IMR-90 (cell line): ENCODE data around the gene CLPX. TPM values are rescaled to one million over a fixed set of nuclear protein-coding genes. Genes with fewer than 3 reads are reported as not detected.

Source experiments
- ATAC-seq: fragments of 200-7000 bp; cut with Tn5 transposase; 2 replicates; pipeline ENCODE4 v1.9.1; 2020; ENCODE audit warnings: low read depth, mild to moderate bottlenecking, moderate library complexity
- BruUV-seq: library from RNA; stranded (reverse); fragments of 400-500 nt; replicated peaks from 2 replicates; lab custom pipeline; 2021; lab: Mats Ljungman, UMichigan
- CTCF ChIA-PET: fragments of 300-600 bp; formaldehyde crosslinking; extraction: SDS; loops from one replicate; lab custom pipeline; 2021; ENCODE audit warnings: antibody characterized with exemption; lab: Yijun Ruan, JAX
- POLR2A ChIA-PET: fragments of 300-600 bp; sonication (Branson Sonifier 250); formaldehyde crosslinking; loops from one replicate; lab custom pipeline; 2022; ENCODE audit warnings: antibody characterized with exemption; ENCODE audit not compliant: unreplicated experiment; lab: Charles Lee
- DNase-seq: peaks from one replicate; pipeline ENCODE4 v3.0.0; 2013
- H2AFZ ChIP-seq: replicated peaks from 2 replicates; pipeline ENCODE3; 2013; ENCODE audit warnings: low read length, mild to moderate bottlenecking; ENCODE audit not compliant: poor library complexity
- H2AK5ac ChIP-seq: 2 replicates; pipeline ENCODE4 v1.6.1; 2013; ENCODE audit warnings: low read depth, low read length, inconsistent platforms
- H2AK9ac ChIP-seq: replicated peaks from 2 replicates; pipeline ENCODE3; 2013; ENCODE audit warnings: mild to moderate bottlenecking, low read depth, low read length, moderate library complexity; ENCODE audit not compliant: poor library complexity
- H2BK120ac ChIP-seq: 2 replicates; pipeline ENCODE4 v1.6.1; 2013; ENCODE audit warnings: low read depth, low read length, inconsistent platforms
- H2BK15ac ChIP-seq: 3 replicates; pipeline ENCODE4 v1.6.1; 2013; ENCODE audit warnings: low read depth, low read length, inconsistent platforms
- H2BK20ac ChIP-seq: 2 replicates; pipeline ENCODE4 v1.6.1; 2013; ENCODE audit warnings: low read depth, mild to moderate bottlenecking, inconsistent platforms, low read length, moderate library complexity
- H2BK5ac ChIP-seq: 2 replicates; pipeline ENCODE4 v1.6.1; 2013; ENCODE audit warnings: mild to moderate bottlenecking, low read depth, low read length, inconsistent platforms; ENCODE audit not compliant: poor library complexity, severe bottlenecking
- H3K14ac ChIP-seq: replicated peaks from 2 replicates; pipeline ENCODE4 v1.6.1; 2013; ENCODE audit warnings: low read depth, low read length, inconsistent platforms
- H3K18ac ChIP-seq: 2 replicates; pipeline ENCODE4 v1.6.1; 2013; ENCODE audit warnings: low read depth, low read length, control low read depth
- H3K23ac ChIP-seq: 2 replicates; pipeline ENCODE4 v1.6.1; 2013; ENCODE audit warnings: low read depth, low read length, inconsistent platforms
- H3K27ac ChIP-seq: 2 replicates; pipeline ENCODE4 v1.5.1; 2013; ENCODE audit warnings: mild to moderate bottlenecking, control low read depth, low read length; ENCODE audit not compliant: insufficient read depth
- H3K27me3 ChIP-seq: 2 replicates; pipeline ENCODE4 v1.6.1; 2013; ENCODE audit warnings: low read length; ENCODE audit not compliant: control insufficient read depth, insufficient read depth
- H3K36me3 ChIP-seq: 2 replicates; pipeline ENCODE4 v1.6.1; 2013; ENCODE audit warnings: low read length, mixed read lengths; ENCODE audit not compliant: control insufficient read depth, insufficient read depth
- H3K4ac ChIP-seq: 2 replicates; pipeline ENCODE4 v1.6.1; 2013; ENCODE audit warnings: low read depth, low read length, inconsistent platforms
- H3K4me1 ChIP-seq: 2 replicates; pipeline ENCODE4 v1.6.1; 2013; ENCODE audit warnings: low read length, mixed read lengths; ENCODE audit not compliant: control insufficient read depth, insufficient read depth
- H3K4me2 ChIP-seq: 2 replicates; pipeline ENCODE4 v1.6.1; 2013; ENCODE audit warnings: low read depth, mild to moderate bottlenecking, control low read depth, low read length, moderate library complexity
- H3K4me3 ChIP-seq: 2 replicates; pipeline ENCODE4 v1.5.1; 2013; ENCODE audit warnings: low read depth, mild to moderate bottlenecking, control low read depth, low read length, moderate library complexity; ENCODE audit not compliant: insufficient read depth
- H3K56ac ChIP-seq: 2 replicates; pipeline ENCODE4 v1.6.1; 2013; ENCODE audit warnings: low read length, inconsistent platforms; ENCODE audit not compliant: insufficient read depth; ENCODE audit errors: extremely low read depth
- H3K79me1 ChIP-seq, 2 experiments: 2 replicates each; pipeline ENCODE4 v1.6.1; 2013; ENCODE audit warnings: low read length in 2 of 2, inconsistent platforms in 1 of 2, low read depth in 1 of 2
- H3K9ac ChIP-seq: 2 replicates; pipeline ENCODE4 v1.6.1; 2013; ENCODE audit warnings: low read depth, low read length, control low read depth
- H3K9me1 ChIP-seq: 2 replicates; pipeline ENCODE4 v1.6.1; 2013; ENCODE audit warnings: low read length, inconsistent platforms; ENCODE audit not compliant: insufficient read depth
- H3K9me3 ChIP-seq: 2 replicates; pipeline ENCODE4 v1.6.1; 2013; ENCODE audit warnings: low read length; ENCODE audit not compliant: control insufficient read depth, insufficient read depth
- H4K20me1 ChIP-seq: 2 replicates; pipeline ENCODE4 v1.6.1; 2013; ENCODE audit warnings: low read length, inconsistent platforms; ENCODE audit not compliant: insufficient read depth
- H4K5ac ChIP-seq: 2 replicates; pipeline ENCODE4 v1.6.1; 2013; ENCODE audit warnings: mild to moderate bottlenecking, low read depth, low read length, control low read depth
- H4K8ac ChIP-seq, 2 experiments: 2 replicates each; pipeline ENCODE4 v1.6.1; 2013; ENCODE audit warnings: low read depth in 2 of 2, low read length in 2 of 2, control low read depth in 1 of 2, inconsistent platforms in 1 of 2
- H4K91ac ChIP-seq: 2 replicates; pipeline ENCODE4 v1.6.1; 2013; ENCODE audit warnings: low read depth, low read length, inconsistent platforms; ENCODE audit not compliant: insufficient read depth
- BHLHE40 ChIP-seq: fragments of 150-350 bp; IDR thresholded peaks from 2 replicates; pipeline ENCODE4 v1.6.1; 2016; ENCODE audit warnings: mild to moderate bottlenecking, low read depth, low read length
- CEBPB ChIP-seq: IDR thresholded peaks from 2 replicates; pipeline ENCODE4 v1.6.1; 2012; ENCODE audit warnings: low read depth, low read length, improper control_type of control experiment
- CHD1 ChIP-seq: IDR thresholded peaks from 2 replicates; pipeline ENCODE4 v1.6.1; 2012; ENCODE audit warnings: low read depth, low read length, improper control_type of control experiment
- CTCF ChIP-seq: conservative IDR thresholded peaks from 2 replicates; pipeline ENCODE4 v1.5.1; 2012; ENCODE audit warnings: mild to moderate bottlenecking, low read depth, low read length, improper control_type of control experiment
- ELK1 ChIP-seq: fragments of 150-350 bp; IDR thresholded peaks from 2 replicates; pipeline ENCODE4 v1.6.1; 2016; ENCODE audit warnings: low read depth, mild to moderate bottlenecking, low read length, moderate library complexity, borderline replicate concordance
- FOS ChIP-seq: fragments of 150-350 bp; IDR thresholded peaks from 2 replicates; pipeline ENCODE4 v1.6.1; 2016; ENCODE audit warnings: low read depth, low read length
- MAFK ChIP-seq: IDR thresholded peaks from 2 replicates; pipeline ENCODE4 v1.6.1; 2012; ENCODE audit warnings: low read depth, low read length, improper control_type of control experiment
- MAZ ChIP-seq: IDR thresholded peaks from 2 replicates; pipeline ENCODE4 v1.6.1; 2012; ENCODE audit warnings: low read depth, mild to moderate bottlenecking, low read length, improper control_type of control experiment, moderate library complexity, borderline replicate concordance
- MXI1 ChIP-seq: IDR thresholded peaks from 2 replicates; pipeline ENCODE4 v1.6.1; 2012; ENCODE audit warnings: low read depth, mild to moderate bottlenecking, low read length, moderate library complexity, borderline replicate concordance
- NFE2L2 ChIP-seq: fragments of 150-350 bp; IDR thresholded peaks from 2 replicates; pipeline ENCODE4 v1.6.1; 2016; ENCODE audit warnings: low read depth, mild to moderate bottlenecking, low read length
- POLR2A ChIP-seq: IDR thresholded peaks from 2 replicates; pipeline ENCODE4 v1.6.1; 2012; ENCODE audit warnings: mild to moderate bottlenecking, low read depth, low read length
- RAD21 ChIP-seq: IDR thresholded peaks from 2 replicates; pipeline ENCODE4 v1.6.1; 2012; ENCODE audit warnings: low read length, improper control_type of control experiment
- RCOR1 ChIP-seq: IDR thresholded peaks from 2 replicates; pipeline ENCODE4 v1.6.1; 2012; ENCODE audit warnings: mild to moderate bottlenecking, low read length, improper control_type of control experiment; ENCODE audit not compliant: insufficient replicate concordance
- RFX5 ChIP-seq: IDR thresholded peaks from 2 replicates; pipeline ENCODE4 v1.8.0; 2012; ENCODE audit warnings: low read depth, mild to moderate bottlenecking, low read length, moderate library complexity
- SMC3 ChIP-seq: fragments of 150-350 bp; IDR thresholded peaks from 2 replicates; pipeline ENCODE4 v1.6.1; 2016; ENCODE audit warnings: low read depth, mild to moderate bottlenecking, antibody characterized with exemption, low read length, moderate library complexity
- USF2 ChIP-seq: fragments of 150-350 bp; IDR thresholded peaks from 2 replicates; pipeline ENCODE4 v1.6.1; 2017; ENCODE audit warnings: mild to moderate bottlenecking, antibody characterized with exemption, low read length, low read depth
- WGBS, 2 experiments: methylation state at CpG; one replicate each; pipeline versions ENCODE4 v1.1.5 to v1.1.7; 2013; ENCODE audit warnings: missing lambda C conversion rate in 2 of 2; ENCODE audit not compliant: insufficient read length in 1 of 2; ENCODE audit errors: extremely low coverage in 2 of 2; 5-methylcytosine and 5-hydroxymethylcytosine counted together
- dilution Hi-C: fragments of 300-500 bp; cut with HindIII; formaldehyde crosslinking; loops from one replicate; pipeline ENCODE4 v1.14.3; 2018; ENCODE audit warnings: low sequenced_read_pairs; ENCODE audit not compliant: unreplicated experiment
- in situ Hi-C: fragments of 300-500 bp; cut with MboI; formaldehyde crosslinking; loops from 3 replicates; pipeline ENCODE4 v1.14.3; 2019; ENCODE audit warnings: low sequenced_read_pairs, inconsistent platforms, mixed read lengths
- intact Hi-C: fragments of 100-400 bp; cut with micrococcal nuclease; formaldehyde crosslinking; loops from 2 replicates; pipeline ENCODE4 v1.10.0; 2022
- polyA plus RNA-seq, 3 experiments: library from polyadenylated mRNA; depleted of rRNA; stranded (reverse); fragments of >200 nt; gene quantifications; 2 replicates each; pipeline ENCODE4 v1.2.3, GENCODE V29; 2012; ENCODE audit warnings: low replicate concordance in 1 of 3
- total RNA-seq: library from RNA; depleted of rRNA; stranded (reverse); fragments of >200 nt; gene quantifications from 2 replicates; pipeline ENCODE4 v1.2.3, GENCODE V29; 2012

The CLPX gene
- total and polyA plus RNA-seq, 2 of the 4 experiments (the other 2 are of a cell fraction): 25.8 to 26.9 TPM

GRCh38 chr15:65192016-65192415 is 6.9 kb upstream of the CLPX start:
- H3K4me1 ChIP-seq: no peaks in the 10 kb centered on the region
- H2BK20ac ChIP-seq: no peak overlapping the region
- H2BK15ac ChIP-seq: no peak overlapping the region
- ChIA-PET POLR2A (no interaction called here), CTCF (interaction anchor here (0.6 kb wide), 1 partner anchor 24 kb away, joined by 3 read pairs; no protein-coding TSS in a partner anchor)
- H3K36me3 ChIP-seq: no peaks in the 10 kb centered on the region
- H3K27ac ChIP-seq: no peak overlapping the region
- no peak overlapping the region for H4K91ac ChIP-seq
- no peaks in the 10 kb centered on the region for H3K9me1 ChIP-seq
- ATAC-seq (no peak; the same call in 1 of the 2 replicates), DNase-seq (peak; percentile 13)
- H3K18ac ChIP-seq: no peak overlapping the region
- no peak overlapping the region for H3K14ac ChIP-seq
- WGBS, 2 experiments: no CpG with 5 or more reads among the region's 5 CpGs
- H2AFZ ChIP-seq: no peak overlapping the region
- in situ Hi-C loops: loop anchor here (10.0 kb wide), 1 partner anchor 193 kb away; no protein-coding TSS in a partner anchor
- H2BK5ac ChIP-seq: no peak overlapping the region
- H2AK5ac ChIP-seq: no peak overlapping the region
- no peak overlapping the region for H3K56ac ChIP-seq
- H3K23ac ChIP-seq: no peak overlapping the region
- H4K20me1 ChIP-seq: no peaks in the 10 kb centered on the region
- H4K5ac ChIP-seq: no peak overlapping the region
- H2AK9ac ChIP-seq: no peak overlapping the region
- no peak overlapping the region for H4K8ac ChIP-seq
- H3K9me3 ChIP-seq: no peaks in the 10 kb centered on the region
- no TSS peak for BruUV-seq
- no peak overlapping the region for H3K4me2 ChIP-seq
- H2BK120ac ChIP-seq: no peak overlapping the region
- no peaks in the 10 kb centered on the region for H3K79me1 ChIP-seq
- dilution Hi-C loops: no loop called here
- TF ChIP-seq POLR2A (no peak), MAFK (no peak), USF2 (no peak), CTCF (no peak), RCOR1 (no peak), RAD21 (no peak), FOS (no peak), CHD1 (no peak), MAZ (no peak), BHLHE40 (no peak), CEBPB (no peak), RFX5 (no peak), NFE2L2 (no peak), ELK1 (no peak), MXI1 (no peak), SMC3 (no peak)
- intact Hi-C loops: no loop called here
- H3K4ac ChIP-seq: no peak overlapping the region
- H3K27me3 ChIP-seq: peaks cover 18% of the 10 kb centered on the region
- H3K4me3 ChIP-seq: no peak overlapping the region
- no peak overlapping the region for H3K9ac ChIP-seq
